ENCODE data around the gene RNF224.

The RNF224 gene

GRCh38 chr9:137225699-137226331, 1.5 kb upstream of the RNF224 start:
- no peak for DNase-seq (ENCODE audit: extremely low read depth in 1 of 2, low read depth in 1 of 2)

GRCh38 chr9:137226338-137227053, 806 bp upstream of the RNF224 start:
- no peak for DNase-seq (ENCODE audit: extremely low read depth in 1 of 2, low read depth in 1 of 2)

DNA sequence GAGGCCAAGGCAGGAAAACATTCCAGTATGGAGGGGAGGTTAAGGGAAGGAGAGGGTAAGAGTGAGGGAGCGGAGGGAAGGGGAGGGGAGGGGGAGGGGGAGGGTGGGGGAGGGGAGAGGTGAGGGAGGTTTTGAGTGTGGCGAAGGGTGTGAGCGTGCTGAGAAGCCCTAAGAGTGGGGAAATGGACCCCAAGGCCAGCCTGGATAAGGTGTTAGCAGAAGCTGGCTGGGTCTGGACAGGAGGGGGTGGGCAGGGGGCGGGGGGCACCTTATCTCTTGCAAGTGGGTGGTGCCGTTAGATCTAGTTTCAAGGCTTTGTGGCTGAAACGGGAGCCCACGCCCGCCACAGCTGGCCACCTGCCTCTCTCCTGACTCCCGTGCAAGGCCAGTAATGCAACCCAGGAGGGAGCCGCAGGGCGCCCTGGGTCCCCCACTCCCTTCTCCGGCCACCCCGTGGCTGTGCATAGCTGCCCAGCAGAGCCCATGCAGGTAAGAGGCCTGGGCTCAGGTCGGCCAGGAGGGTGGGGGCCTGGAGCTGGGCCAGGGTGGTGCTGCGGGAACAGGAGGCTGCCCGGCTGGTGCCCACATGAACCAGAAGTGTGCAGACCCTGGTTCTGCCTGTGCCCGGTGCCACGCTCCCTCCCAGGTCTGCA, 677 bp downstream of the RNF224 start:
- no peak for DNase-seq (ENCODE audit: extremely low read depth in 1 of 2, low read depth in 1 of 2)

GRCh38 chr9:137228506-137228967, 1.2 kb downstream of the RNF224 start:
- no peak for DNase-seq (ENCODE audit: extremely low read depth in 1 of 2, low read depth in 1 of 2)

- no peak for DNase-seq (ENCODE audit: extremely low read depth in 1 of 2, low read depth in 1 of 2)
Measured at GRCh38 chr9:137228968-137229896, 1.9 kb downstream of the RNF224 start.

DNA sequence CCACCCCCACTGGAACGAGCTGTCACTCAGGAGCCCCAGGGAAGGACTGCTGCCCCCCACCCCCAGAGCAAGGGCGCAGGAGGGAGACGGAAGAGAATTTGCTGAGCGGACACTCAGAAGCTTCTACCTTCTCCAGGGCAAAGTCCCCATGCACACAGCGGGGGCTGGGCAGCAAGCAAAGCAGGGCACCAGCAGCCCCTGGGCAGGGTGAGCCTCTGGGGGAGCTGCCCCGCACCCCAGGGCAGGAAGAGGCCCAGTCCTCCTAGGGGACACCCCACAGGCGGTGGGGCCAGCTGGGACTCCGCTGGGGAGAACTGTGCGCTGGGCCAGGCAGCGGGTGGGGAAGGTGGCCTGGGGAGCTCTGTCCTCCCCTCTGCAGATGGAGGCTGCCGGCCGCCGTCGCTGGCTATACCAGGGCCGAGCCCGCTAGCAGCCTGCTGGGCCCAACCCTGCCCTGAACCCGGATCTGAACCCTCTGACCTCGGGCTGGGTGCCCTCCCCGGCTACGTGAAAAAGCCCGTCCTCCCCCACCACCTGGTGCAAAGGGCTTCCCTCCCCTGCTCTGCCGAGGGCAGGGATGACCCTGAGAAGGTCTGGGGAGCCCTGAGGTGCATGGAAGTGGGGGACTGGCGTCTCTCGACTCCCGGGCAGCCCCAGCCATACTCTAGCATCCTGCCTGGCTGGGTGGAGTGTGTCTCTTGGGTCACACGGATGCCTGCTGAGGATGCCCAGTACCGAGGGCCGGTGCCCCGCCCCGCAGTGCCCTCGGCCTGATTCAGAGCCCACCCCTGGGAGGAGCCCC, 2.8 kb downstream of the RNF224 start:
- no peak for DNase-seq (ENCODE audit: extremely low read depth in 1 of 2, low read depth in 1 of 2)

DNA sequence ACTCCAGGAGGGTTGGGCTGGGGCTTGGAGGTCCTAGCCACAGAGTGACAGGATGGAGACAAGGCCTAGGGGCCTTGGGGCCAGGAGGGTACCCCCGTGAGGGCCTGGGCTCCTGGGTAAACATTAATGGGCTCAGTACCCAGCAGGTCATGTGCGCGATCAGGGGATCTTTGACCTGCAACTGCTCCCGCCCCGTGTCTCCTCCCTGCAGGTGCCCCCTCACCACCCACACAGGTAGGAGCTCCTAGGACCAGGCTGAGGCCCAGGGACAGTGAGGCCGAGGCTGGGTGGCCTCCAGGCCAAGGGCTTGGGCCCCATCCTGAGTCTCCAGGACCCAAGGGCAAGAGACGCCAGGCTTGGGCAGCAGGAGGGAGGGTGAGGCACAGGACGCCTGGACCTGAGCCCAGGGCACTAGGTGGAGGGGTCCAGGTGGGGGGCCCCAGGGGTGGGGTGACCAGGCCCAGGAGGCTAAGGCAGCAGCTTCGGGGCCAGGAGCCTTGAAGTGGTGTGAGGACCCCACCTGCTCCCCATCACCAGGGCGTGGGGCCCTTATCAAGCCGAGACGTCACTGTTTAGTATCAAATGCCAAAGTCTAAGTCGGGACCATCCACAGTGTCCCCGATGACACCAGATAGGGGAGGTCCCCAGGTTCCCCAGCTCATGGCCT, 3.5 kb downstream of the RNF224 start, which contains the start of gene SLC34A3:
SLC34A3 (plus strand) TSS at position 197 of the 667 bp plus-strand sequence. CDS start 802 bp downstream, outside the sequence.
- no peak for DNase-seq (ENCODE audit: extremely low read depth in 1 of 2, low read depth in 1 of 2)

- no peak for DNase-seq (ENCODE audit: extremely low read depth in 1 of 2, low read depth in 1 of 2)
Measured at GRCh38 chr9:137231372-137232039, 4.2 kb downstream of the RNF224 start.

- no peak for DNase-seq (ENCODE audit: extremely low read depth in 1 of 2, low read depth in 1 of 2)
Measured at GRCh38 chr9:137232101-137232500, 4.8 kb downstream of the RNF224 start.

DNA sequence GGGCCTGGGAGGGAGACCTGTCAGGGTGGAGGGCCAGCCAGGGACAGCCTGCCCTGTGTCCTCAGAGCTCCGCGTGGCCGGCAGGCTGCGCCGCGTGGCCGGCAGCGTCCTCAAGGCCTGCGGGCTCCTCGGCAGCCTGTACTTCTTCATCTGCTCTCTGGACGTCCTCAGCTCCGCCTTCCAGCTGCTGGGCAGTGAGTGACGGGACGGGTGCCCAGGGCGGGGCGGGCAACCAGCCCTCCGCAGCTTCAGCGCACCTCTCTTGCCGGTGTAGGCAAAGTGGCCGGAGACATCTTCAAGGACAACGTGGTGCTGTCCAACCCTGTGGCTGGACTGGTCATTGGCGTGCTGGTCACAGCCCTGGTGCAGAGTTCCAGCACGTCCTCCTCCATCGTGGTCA, 5.2 kb downstream of the RNF224 start:
- DNase-seq (ENCODE audit: extremely low read depth in 1 of 2, low read depth in 1 of 2), result no peak

DNA sequence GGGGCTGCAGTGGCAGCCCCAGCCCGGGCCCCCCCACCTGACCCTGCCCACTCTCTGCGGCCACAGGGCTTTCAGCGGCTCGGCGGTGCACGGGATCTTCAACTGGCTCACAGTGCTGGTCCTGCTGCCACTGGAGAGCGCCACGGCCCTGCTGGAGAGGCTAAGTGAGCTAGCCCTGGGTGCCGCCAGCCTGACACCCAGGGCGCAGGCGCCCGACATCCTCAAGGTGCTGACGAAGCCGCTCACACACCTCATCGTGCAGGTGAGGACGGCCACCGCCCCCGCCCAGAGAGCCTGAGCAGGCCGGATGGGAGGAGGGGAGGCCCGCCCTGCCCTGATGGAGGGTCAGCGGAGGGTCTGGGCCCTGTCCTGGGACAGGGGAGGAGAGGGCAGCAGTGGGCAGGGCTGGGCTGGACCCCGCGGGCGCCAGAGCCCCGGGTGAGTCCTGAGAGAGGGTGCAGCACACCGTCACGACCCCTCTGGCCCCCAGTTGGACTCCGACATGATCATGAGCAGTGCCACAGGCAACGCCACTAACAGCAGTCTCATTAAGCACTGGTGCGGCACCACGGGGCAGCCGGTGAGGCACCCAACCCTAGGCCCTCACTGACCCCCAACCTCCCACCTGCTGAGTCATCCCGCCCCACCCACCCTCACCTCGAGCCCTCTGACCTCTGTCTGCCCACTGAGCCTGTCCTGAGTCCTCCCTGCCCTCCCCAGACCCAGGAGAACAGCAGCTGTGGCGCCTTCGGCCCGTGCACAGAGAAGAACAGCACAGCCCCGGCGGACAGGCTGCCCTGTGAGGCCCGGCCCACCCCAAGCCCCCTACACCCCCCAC, 6.1 kb downstream of the RNF224 start:
- no peak for DNase-seq (ENCODE audit: extremely low read depth in 1 of 2, low read depth in 1 of 2)

- DNase-seq (ENCODE audit: extremely low read depth in 1 of 2, low read depth in 1 of 2), result no peak
Measured at GRCh38 chr9:137234055-137234697, 6.9 kb downstream of the RNF224 start.

GRCh38 chr9:137234758-137235423, 7.6 kb downstream of the RNF224 start:
- DNase-seq (ENCODE audit: extremely low read depth in 1 of 2, low read depth in 1 of 2), result no peak

- no peak for DNase-seq (ENCODE audit: extremely low read depth in 1 of 2, low read depth in 1 of 2)
Measured at GRCh38 chr9:137235424-137236237, 8.3 kb downstream of the RNF224 start.

GRCh38 chr9:137236238-137236935, 9.1 kb downstream of the RNF224 start:
- peak; percentile 83 to 89 for DNase-seq (ENCODE audit: extremely low read depth in 1 of 2, low read depth in 1 of 2)
